ENCODE results near the gene OR6B1.

The OR6B1 gene

DNA sequence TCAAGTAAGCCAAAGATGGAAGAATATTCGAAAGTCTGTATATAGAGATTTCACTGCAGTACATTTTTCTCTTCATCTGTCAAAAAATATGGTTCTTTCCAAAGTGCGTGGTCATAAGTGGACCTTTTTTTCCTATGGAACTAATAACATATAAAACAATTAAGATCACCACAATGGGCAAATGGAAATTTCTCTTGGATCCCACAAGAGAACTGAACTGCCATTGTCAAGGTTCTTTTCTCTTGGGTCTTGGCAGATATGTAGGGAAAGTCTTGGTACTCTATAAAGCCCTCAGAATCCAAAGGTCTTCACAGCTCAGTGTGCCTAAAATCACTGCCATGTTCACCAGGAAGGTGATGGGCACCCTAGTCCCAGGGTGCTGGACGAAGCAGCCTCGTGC is at the start of gene OR6B1:
TSS of gene OR6B1 (plus strand) at position 301 of the 400 bp plus-strand sequence. CDS start 3,677 bp downstream, outside the sequence.
- no peak for DNase-seq (ENCODE audit: low spot score)

DNA sequence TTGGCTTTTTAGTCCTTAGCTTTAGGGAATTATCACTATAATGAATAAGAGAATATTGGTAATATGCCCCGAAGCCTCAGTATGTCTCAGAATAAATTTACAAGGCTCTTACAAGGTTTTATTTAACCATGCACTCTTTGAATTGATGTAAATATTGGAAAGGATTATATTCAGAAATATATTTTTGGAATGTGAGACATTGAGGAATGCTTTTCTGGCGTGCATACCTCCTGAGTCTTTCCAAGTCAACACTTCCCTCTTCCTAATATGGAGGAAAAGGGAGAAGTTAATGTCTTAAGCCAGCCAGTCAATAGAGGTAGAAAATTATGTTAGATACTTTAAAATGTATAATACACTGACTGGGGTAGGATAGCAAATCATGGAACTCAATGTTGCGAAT is 46.7 kb upstream of the OR6B1 start:
- DNase-seq (ENCODE audit: low spot score) = no peak

DNA sequence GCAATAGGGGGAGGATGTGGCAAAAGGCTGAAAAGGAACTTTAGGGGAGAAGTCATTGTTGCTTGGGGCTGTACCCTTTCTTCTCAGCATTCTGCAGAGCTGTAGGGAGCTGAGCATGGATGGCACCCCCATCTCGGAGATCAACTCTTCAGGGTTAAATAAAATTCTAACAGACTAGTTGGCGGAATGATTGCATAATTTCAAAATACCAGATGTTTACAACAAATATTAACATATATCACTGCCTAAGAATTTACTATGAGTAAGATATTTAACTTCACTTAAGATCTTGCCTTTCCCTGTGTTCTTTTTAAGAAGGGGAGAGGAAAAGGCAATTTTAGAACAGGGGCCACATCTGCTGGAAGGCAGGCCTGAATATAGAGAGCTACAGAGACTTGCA is 46.0 kb upstream of the OR6B1 start:
- no peak for DNase-seq (ENCODE audit: low spot score)

DNA sequence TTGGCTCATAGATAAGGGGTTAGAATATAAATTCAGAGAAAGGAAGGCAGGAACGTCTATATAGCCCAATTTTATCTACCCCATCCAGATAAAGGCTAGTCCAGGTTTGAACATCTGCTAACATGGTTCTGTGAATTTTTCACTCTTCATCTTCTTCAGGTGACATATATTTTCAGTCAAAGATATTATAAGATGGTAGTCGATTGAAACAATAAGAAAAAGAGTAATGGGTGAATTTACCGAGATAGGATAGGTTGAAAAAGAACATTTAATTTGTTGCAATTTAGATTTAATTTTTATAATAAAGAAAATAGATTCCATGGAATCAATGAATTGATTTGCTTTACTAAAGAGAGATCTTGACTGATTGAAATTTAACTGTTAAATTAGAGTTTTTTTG is 45.6 kb upstream of the OR6B1 start, which contains the start of gene OR2F1:
TSS of gene OR2F1 (plus strand) at position 301 of the 400 bp plus-strand sequence. CDS start 5,127 bp downstream, outside the sequence.
- no peak for DNase-seq (ENCODE audit: low spot score)

DNA sequence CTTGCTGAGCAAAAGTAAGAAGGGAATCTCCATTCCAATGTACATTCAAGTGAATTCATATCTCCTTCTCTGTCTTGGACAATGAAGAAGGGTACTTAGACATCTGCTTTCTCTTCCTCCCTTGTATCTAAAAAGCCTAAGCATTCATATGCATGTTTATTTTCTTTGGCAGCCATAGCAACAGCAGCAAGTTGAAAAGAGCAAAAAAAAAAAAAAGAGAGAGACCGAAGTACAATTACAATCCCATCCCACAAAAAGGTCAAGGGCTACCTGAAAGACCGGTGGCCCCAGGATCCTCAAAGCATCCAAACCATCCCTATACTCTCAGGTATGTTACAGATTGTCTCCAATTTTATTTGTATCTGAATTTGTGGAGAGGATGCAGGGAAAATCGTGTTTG is 41.3 kb upstream of the OR6B1 start:
- DNase-seq (ENCODE audit: low spot score) = no peak

DNA sequence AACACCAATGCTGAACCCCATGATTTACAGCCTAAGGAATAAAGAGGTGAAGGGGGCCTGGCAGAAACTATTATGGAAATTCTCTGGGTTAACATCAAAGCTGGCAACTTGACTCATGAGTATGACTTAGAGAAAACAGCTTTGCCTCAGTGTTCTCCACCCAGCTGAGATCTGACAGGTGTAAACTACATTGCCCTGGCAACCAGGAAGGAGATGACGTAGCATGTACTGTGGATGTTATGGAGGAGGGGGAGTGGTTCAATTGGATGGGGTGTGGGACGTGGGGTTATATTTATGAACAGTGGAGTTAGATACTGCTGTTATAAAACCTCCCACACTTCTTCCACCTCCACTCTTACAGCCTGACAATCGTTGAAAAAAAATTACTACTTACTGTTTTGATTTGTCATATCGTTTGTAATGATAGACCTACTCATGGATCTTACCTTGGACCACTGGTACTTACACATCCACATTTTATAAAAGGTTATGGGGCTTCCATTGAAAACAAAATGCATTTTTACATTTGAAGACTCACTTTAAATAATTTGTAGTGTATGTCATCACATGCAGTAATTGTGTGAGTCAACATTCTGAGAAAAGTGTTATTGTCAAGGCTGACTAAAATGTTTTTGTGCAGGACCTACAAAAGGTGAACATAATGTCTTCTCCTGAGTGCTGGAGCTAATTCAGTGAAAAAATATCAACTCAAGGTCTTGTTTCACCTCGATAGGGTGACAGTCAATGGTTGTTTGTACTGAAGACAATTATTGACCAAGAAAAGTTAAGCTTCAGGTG is 39.1 kb upstream of the OR6B1 start:
- no peak for DNase-seq (ENCODE audit: low spot score)

DNA sequence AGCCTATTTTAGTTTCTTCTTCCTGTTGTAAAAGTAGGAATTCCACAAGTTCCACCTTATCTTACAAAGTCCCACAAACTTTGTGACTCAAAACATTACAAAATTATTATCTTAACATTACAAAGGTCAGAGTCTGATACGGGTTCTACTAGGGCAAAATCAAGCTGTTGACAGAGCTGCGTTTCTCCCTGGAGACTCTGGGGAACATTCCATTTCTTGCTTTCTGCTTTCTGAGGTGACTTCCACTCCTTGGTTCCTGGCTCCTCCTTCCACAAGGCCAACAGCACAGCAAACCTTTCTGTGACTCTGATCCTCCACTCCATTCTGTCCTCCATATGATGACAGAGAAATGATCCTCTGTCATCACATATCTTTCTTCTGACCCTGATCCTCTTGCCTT is 34.8 kb upstream of the OR6B1 start:
- DNase-seq (ENCODE audit: low spot score) = no peak

DNA sequence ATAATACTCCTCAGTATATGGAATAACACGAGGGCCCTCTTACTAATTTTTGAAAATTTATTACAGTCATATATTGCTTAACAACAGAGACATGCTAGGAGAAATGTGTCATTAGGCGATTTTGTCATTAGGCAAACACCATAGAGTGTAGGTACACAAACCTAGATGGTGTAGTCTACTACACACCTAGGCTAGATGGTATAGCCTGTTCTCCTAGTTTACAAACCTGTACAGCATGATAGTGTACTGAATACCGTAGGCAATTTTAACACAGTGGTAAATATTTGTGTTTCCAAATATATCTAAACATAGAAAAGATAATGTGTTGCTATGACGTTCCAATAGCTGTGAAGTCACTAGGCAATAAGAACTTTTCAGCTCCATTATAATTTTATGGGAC is 32.7 kb upstream of the OR6B1 start:
- DNase-seq (ENCODE audit: low spot score) = no peak

DNA sequence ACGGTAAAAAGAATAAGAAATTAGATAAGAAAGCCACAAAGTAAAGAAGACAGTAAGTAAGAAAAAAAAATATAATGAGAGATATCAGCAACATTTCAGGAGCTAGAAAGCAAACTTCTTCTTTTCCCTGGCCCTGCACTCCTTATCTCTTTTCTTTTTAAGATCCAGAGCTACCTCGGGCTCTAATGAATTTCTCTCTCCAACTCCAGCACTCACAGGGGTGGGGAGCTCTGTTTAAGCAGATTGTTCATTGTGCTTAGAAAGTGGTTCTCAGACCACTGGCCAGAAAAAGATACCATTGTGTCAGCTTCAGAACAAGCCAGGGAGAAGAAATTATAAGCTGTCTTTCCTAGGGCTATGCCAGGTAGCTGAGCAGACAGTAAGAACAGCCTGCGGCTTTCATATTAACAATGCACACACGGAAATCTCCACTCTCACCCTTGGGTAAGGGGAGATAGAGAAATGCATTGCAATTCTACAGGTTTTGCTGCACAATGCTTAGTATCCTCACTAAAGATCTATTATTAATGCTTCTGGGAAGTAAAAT is 26.2 kb upstream of the OR6B1 start:
- DNase-seq (ENCODE audit: low spot score) = no peak

DNA sequence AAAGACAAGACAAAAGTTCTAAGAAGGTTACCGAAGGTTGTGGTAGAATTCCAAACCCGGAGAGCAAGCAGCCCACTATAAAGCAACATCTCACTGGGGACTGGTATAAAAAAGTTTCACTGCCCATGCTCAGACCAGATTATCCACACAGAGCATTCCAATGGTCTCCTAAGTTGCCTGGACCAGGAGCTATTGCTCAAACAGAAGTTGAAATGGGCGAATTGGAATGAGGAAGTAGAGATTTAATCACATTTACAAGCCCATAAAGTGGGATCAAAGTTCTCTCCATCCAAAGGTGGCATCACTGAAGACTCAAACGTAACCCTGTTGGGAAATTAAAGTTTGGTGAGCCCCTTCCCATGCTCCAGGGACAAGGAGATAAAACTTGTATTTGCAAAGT is 25.7 kb upstream of the OR6B1 start:
- no peak for DNase-seq (ENCODE audit: low spot score)

DNA sequence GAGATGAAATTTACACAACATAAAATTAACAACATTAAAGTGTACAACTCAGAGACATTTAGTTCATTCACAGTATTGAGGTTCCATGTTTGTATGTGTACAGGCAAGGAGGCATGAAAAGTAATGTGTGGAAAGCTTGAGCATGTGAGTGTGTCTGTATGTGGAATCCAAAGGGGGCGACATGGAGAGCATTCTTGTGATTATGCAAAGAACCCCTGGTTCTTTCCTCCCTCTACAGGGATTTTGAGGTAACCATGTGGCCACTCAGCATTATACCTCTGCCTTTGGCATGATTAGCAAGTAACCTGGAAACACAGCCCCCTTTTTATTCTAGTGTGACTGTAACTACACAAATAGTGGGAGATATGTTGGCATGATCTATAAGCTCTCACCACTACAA is 24.5 kb upstream of the OR6B1 start:
- DNase-seq (ENCODE audit: low spot score) = no peak

DNA sequence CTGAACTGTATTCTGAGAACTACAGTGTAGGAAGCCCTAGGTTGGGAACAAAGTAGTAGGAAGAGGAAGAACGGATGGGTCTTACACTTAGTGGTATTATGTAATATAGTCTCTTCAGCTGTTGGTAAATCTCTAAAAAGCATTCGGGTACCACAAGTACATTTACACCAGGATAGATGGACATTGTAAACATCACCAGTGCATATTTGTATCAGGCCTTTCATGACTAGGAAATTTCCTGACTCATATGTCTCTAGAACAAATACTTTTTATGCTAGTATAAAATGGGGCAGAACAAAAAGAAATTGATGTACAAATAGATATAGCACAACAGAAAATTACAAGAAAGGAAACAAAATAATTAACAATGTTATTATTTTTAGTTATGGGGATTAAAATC is 21.5 kb upstream of the OR6B1 start:
- DNase-seq (ENCODE audit: low spot score) = no peak

DNA sequence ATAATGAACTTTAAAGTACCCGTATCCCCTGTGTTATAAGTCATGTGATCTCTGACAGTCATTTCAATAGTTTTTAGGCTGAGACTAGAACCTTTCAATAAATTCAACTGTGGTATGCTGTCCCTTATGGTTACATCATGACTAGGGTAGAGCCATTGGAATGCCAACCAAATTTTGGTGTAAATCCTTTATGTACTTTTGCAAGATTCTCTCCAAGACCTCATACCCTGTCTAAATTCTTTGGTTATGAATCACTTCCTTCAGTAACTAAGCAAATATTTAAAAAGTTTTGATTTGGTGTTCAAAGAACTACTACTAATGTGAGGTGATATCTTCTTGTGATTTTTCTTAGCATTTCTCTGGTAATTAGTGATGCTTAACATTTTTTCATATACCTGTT is 20.8 kb upstream of the OR6B1 start:
- DNase-seq (ENCODE audit: low spot score) = no peak

DNA sequence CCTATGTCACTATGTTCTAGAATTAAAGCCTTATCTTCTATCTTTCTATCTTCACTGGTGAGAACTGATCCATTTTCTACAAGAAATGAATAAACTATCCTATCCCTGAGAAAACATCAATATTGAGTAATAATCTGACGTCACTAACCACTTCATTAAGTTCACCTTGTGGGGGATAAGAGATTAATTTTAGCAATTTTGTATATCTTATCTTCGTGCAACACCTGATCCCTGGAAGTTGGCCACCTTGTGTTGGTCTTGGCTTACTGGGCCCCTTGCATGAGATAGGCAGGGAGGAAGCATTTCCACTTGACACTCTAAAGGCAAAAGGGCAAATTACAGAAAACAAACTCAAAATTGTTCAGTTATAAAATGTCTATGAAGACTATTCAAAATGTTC is 20.1 kb upstream of the OR6B1 start:
- no peak for DNase-seq (ENCODE audit: low spot score)

DNA sequence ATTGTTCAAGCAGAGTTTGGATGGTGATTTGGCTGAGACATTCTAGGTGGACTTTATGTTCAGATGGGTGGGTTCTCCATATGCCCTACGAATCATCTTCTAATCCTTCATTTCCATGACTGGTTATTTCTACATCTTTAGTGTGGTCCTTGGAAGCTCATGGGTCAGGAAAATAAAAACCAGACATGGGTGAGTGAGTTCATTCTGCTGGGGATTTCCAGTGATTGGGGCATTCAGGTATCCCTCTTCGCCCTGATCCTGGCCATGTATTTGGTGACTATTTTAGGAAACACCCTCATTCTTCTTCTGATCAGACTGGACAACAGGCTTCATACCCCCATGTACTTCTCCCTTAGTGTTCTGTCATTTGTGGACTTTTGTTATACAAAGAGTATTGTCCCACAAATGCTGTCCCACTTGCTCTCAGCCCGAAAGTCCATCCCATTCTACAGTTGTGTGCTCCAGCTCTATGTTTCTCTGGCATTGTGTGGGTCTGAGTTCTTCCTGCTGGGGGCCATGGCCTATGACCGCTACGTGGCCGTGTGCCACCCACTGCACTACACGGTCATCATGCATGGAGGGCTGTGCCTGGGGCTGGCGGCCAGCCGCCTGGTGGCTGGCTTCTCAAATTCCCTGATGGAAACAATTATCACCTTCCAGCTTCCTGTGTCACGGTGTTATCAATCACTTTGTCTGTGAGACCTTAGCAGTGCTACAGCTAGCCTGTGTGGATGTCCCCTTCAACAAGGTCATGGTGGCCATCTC is 19.2 kb upstream of the OR6B1 start:
- no peak for DNase-seq (ENCODE audit: low spot score)

DNA sequence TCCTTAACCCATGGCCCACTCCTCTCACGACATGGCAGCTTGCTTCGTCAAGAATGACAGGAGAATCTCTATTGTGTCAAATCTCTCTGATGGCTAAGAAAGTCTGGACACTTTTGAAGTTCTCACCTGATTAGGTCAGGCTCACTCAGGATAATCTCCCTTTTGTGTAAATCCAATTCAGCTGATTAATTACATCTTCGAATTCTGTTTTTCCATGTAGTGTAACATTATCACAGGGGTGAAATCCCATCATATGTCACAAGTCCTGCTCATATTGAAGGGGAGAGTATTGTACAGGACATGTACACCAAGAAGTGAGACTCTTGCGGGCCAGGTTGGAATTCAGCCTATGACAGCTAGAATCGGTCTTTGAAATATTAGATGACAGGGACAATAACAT is 16.2 kb upstream of the OR6B1 start:
- DNase-seq (ENCODE audit: low spot score) = no peak

DNA sequence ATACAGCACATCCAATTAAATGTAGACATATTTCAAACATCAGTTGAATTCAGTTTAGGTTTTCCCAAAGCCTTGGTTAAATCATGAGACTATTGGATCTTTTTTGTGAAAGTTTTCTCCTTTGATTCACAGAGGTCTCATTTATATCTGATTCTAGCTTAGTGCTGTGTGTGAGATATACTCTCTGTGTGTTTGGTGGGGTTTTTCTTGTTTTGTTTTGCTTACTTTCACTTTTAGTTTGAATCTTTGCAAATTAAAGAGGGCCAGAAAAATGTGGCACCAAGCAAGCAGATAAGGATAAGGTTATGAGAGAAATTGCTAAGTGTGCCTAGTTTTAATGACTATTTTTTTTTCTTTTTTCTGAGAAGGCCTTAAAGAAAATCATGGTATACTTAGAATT is 12.6 kb upstream of the OR6B1 start:
- no peak for DNase-seq (ENCODE audit: low spot score)

DNA sequence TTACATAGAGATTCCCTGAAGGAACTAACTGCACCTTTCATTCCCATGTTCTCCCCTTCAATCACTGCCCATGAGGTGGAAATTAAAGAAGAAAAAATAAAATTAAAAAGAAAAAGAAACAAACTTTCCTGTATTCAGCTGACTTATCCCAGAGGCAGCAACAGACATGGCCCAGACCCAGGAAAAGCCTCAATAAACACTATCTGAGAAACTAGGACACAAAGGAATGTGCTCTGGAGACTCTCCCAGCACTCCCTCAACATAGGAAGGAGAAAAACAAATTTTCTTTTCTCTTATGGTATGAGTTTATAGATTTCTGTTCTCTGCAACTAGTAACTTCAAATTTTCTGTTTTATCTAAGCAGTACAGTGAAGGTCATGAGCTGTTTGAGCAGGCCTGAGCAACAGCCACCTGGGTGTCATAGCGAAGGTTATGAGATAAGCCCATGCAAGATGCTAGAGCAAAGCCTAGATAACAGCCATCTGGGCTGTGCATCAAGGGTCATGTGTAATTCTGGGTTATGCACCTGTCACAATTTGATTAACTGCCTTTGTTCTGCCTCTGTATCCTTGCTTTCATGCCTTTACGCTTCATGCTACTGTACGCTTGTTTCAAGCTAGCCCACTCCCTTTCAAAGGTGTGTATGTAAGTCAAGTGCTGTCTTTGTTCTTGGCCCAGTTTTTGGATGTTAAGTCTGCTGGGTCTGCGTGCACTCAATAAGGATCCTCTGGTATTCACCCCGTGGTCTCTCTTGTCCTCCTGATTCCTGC is 11.0 kb upstream of the OR6B1 start:
- DNase-seq (ENCODE audit: low spot score) = no peak

DNA sequence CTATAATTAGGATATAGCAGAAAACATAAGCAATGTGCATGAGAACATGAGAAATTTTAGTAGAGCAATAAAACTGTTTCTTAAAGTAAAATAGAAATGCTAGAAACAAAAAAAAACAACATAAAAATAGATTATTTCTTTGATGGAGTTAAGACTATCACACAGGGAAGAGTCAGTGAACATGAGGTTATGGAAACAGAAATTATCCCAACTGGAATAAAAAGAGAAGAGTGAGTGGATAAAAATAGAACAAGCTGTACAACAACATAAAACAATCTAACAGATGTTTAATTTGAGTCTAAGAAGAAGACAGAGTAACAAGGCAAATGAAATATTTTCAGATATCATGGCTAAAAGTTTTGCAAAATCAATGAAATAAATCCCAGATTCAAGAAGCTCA is 7.5 kb upstream of the OR6B1 start:
- no peak for DNase-seq (ENCODE audit: low spot score)

DNA sequence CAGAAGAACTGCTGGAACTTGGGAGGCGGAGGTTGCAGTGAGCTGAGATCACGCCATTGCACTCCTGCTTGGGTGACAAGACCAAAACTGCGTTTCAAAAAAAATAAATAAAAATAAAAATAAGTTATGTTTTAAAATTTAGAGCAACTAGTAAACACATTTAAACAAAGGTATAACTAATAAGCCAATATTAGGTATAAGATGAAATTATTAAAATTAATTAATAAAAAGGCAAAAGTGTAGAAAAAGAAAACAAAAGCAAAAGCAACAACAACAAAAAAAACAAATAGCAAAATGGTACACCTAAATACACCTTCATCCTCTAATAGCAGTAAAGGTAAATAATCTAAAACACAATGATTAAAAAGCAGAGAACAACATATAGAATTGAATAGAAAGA is 6.2 kb upstream of the OR6B1 start:
- DNase-seq (ENCODE audit: low spot score) = no peak

DNA sequence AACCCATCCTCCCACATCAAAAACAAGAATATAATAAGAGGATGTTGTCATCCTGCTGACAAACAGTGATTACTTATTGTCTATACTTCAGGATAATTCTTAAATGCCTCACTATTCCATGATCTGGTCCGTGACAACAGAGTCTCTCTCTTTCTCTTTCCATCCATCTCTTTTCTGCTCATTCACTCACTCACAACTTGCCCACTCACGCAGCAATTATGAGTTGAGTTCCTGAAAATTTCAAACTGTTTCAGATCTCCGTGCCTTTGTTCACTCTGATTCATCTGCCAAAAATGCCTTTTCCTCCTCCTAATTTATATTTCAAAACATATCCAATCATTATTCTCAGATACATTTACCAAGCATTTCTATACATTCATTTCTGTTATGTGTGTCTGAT is 1.4 kb downstream of the OR6B1 start:
- DNase-seq (ENCODE audit: low spot score) = no peak

DNA sequence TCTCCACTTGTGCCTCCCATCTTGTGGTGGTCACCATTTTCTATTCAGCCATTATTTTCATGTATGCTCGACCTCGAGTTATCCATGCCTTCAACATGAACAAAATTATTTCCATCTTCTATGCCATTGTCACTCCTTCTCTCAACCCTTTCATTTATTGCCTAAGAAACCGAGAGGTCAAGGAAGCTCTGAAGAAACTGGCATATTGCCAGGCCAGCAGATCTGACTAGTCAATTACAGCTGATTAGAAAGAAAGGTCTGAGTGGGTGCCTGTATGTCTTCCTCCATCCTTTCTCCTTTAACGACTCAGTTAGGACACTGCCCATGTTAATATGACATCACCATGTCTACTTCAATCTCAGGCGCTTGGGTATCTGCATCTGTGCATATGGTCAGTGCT is 4.6 kb downstream of the OR6B1 start:
- DNase-seq (ENCODE audit: low spot score) = no peak

Data from CD4-positive, alpha-beta T cell treated with Interleukin-2 at 100 ng/mL for 4 hours (primary cell).